Fibroblast of skin of scalp (primary cell): ENCODE data around the gene STK32C.
A peak's percentile ranks its signal among the peaks of the same experiment; 100 is the strongest.
"Not testable (repeated sequence)": the region's sequence is repeated elsewhere in the genome, so short reads cannot be mapped to it uniquely, and the experiment has no call there.

Experiments used
- DNase-seq: peaks from one replicate; pipeline ENCODE4 v3.0.0-alpha.2; 2013

Gene STK32C

GRCh38 chr10:132165416-132165980 lies 142.3 kb downstream of the STK32C start:
- DNase-seq = no peak

GRCh38 chr10:132164761-132165278 lies 142.9 kb downstream of the STK32C start:
- no peak for DNase-seq

- no peak for DNase-seq
Observed at GRCh38 chr10:132163826-132164515, 143.8 kb downstream of the STK32C start.

GRCh38 chr10:132163278-132163765 lies 144.4 kb downstream of the STK32C start:
- DNase-seq = peak; percentile 8

- DNase-seq = no peak
Observed at GRCh38 chr10:132162590-132163277, 145.0 kb downstream of the STK32C start.

- DNase-seq = no peak
Observed at GRCh38 chr10:132162021-132162531, 145.7 kb downstream of the STK32C start.

- DNase-seq = not testable (repeated sequence)
Observed at GRCh38 chr10:132160834-132161622, 146.7 kb downstream of the STK32C start.

GRCh38 chr10:132160231-132160630 lies 147.5 kb downstream of the STK32C start:
- not testable (repeated sequence) for DNase-seq

GRCh38 chr10:132159302-132160230 lies 148.2 kb downstream of the STK32C start:
- DNase-seq = not testable (repeated sequence)

- no peak for DNase-seq
Observed at GRCh38 chr10:132158823-132159222, 148.9 kb downstream of the STK32C start.

- no peak for DNase-seq
Observed at GRCh38 chr10:132158122-132158741, 149.5 kb downstream of the STK32C start.
